Fibroblast of lung (primary cell): ENCODE data around the gene CFAP100.

Experiments used
- CTCF ChIP-seq, 2 donors: IDR thresholded peaks in 1 of 2; conservative IDR thresholded peaks in 1 of 2; 1 replicate in 1 of 2; 2 replicates in 1 of 2; pipeline ENCODE4 v1.5.1; 2011 to 2012; ENCODE audit warnings: low read length in 2 of 2, control low read depth in 1 of 2, inconsistent platforms in 1 of 2, low read depth in 1 of 2, mild to moderate bottlenecking in 1 of 2
- EZH2 ChIP-seq: IDR thresholded peaks from 2 replicates; pipeline ENCODE4 v1.5.1; 2012; ENCODE audit warnings: low read length, control low read depth, mild to moderate bottlenecking; ENCODE audit errors: missing control alignments

GRCh38 chr3:126399756-126400155, 5.0 kb downstream of the CFAP100 start:
- no peak for TF ChIP-seq CTCF (conservative IDR thresholded peaks at IDR 0.05 in 1 of 2, IDR thresholded peaks at IDR 0.05 in 1 of 2; ENCODE audit: low read depth in 1 of 2, low read length in 2 of 2)
- TF ChIP-seq EZH2 = no peak
